GM21360 (cell line): Measurements from ENCODE around the gene UBE2O.
"Not testable (repeated sequence)": the region's sequence is repeated elsewhere in the genome, so short reads cannot be mapped to it uniquely, and the experiment has no call there.

Experiments used
- ATAC-seq: cut with Tn5 transposase; IDR thresholded peaks from one replicate; pipeline ENCODE4 v1.9.1; 2021; ENCODE audit warnings: mild to moderate bottlenecking, moderate library complexity; ENCODE audit not compliant: unreplicated experiment

Gene UBE2O

GRCh38 chr17:76356803-76357456, 96.0 kb downstream of the UBE2O start:
- no peak for ATAC-seq

- no peak for ATAC-seq
These were observed 98.1 kb downstream of the UBE2O start for GRCh38 chr17:76354747-76355310.

- no peak for ATAC-seq
These were observed 98.6 kb downstream of the UBE2O start for GRCh38 chr17:76354317-76354729.

GRCh38 chr17:76353599-76354316, 99.2 kb downstream of the UBE2O start, which contains the start of gene PRPSAP1:
PRPSAP1 (minus strand) TSS chr17:76353916; CDS start chr17:76353703, 213 bp downstream.
- ATAC-seq = peak; percentile 82

GRCh38 chr17:76353004-76353598, 99.9 kb downstream of the UBE2O start:
- ATAC-seq = peak; percentile 16

- no peak for ATAC-seq
These were observed 101.4 kb downstream of the UBE2O start for GRCh38 chr17:76351526-76352071.

GRCh38 chr17:76350463-76350862, 102.5 kb downstream of the UBE2O start:
- no peak for ATAC-seq

GRCh38 chr17:76346936-76347335, 106.0 kb downstream of the UBE2O start:
- ATAC-seq = not testable (repeated sequence)

- ATAC-seq = no peak
These were observed 107.5 kb downstream of the UBE2O start for GRCh38 chr17:76345377-76345974.

GRCh38 chr17:76343106-76343505, 109.8 kb downstream of the UBE2O start:
- no peak for ATAC-seq

- no peak for ATAC-seq
These were observed 111.7 kb downstream of the UBE2O start for GRCh38 chr17:76341301-76341700.
